GM21447 (cell line): ENCODE measurements around the gene SYT7.

Experiments used
- ATAC-seq: cut with Tn5 transposase; IDR thresholded peaks from one replicate; pipeline ENCODE4 v1.9.1; 2021; ENCODE audit not compliant: unreplicated experiment

The SYT7 gene

DNA sequence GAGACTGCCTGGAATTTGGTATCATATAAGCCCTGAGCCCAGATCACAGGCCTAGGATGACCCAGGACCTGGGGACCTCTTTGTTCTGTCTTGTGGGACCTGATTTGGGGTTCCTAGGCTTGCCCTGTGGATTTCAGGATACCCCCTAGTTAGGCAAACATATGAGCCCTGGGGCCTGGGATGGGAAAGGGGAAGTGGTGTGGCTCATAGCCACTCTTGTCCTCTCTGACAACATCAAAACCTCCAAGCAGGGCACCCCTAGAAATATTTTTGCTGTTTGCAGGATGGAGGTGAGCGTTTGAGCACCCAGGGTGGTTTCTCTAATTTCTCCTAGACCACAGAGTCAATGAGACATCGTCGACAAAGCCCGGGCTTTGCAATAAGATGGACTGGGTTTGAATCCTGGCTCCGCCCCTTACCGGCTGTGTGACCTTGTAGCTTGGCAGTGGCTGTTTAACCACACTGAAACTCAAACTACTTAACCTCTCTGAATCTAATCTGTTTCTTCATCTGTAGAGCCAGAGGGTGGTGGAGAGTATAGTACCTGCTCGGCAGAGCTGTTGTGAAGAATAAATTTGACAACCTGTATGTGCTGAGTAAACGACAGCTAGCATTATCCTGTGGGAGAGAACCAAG lies 77.6 kb downstream of the SYT7 start:
- no peak for ATAC-seq

GRCh38 chr11:61502522-61502921 lies 78.4 kb downstream of the SYT7 start:
- no peak for ATAC-seq

GRCh38 chr11:61499816-61500491 lies 80.9 kb downstream of the SYT7 start:
- no peak for ATAC-seq

- no peak for ATAC-seq
Observed at GRCh38 chr11:61498767-61499341, 82.0 kb downstream of the SYT7 start.

- ATAC-seq = no peak
Observed at GRCh38 chr11:61497876-61498275, 83.0 kb downstream of the SYT7 start.

DNA sequence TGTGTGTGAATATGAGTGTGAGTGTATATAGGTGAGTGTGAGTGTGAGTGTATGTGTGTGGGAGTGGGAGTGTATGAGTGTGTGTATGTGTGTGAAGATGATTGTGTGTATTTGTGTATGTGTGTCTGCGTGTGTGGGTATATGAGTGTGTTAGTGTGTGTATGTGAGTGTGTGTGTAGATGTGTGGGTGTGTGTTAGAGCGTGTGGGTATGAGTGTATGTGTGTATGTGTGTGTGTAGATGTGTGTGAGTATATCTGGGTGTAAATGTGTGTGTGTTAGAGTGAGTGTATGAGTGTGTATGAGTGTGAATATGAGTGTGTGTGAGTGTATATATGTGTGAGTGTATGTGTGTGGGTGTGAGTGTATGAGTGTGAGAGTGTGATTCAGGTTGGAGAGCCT lies 83.4 kb downstream of the SYT7 start:
- no peak for ATAC-seq

- no peak for ATAC-seq
Observed at GRCh38 chr11:61496602-61497400, 84.1 kb downstream of the SYT7 start.

- no peak for ATAC-seq
Observed at GRCh38 chr11:61495801-61496601, 84.9 kb downstream of the SYT7 start.

DNA sequence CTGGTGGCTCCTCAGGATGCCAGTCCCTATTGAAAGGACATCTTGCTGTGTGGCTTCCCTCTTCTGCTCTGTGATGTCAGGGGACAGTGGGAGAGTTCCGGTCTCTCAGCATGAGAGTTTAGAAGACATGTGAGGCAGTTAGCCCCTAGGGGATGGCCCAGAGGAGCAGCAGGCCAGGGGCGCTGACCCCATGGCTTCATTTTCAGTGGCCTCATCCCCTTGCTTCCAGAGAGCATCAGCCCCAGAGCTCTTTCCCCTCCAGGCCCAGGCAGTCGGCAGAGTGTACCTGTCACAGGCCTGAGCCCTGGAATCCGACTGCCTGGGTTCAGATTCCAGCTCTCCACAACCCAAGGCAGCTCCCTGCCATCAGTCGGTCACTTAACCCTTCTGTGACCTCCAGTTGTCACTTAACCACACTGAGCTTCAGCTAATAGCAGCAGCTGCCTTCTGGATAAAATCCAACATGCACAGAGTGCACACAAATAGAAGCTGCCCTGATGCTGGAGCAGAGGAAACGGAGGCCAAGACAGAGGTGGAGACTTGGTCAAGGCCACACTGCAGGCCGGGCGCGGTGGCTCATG lies 86.4 kb downstream of the SYT7 start:
- ATAC-seq = no peak

DNA sequence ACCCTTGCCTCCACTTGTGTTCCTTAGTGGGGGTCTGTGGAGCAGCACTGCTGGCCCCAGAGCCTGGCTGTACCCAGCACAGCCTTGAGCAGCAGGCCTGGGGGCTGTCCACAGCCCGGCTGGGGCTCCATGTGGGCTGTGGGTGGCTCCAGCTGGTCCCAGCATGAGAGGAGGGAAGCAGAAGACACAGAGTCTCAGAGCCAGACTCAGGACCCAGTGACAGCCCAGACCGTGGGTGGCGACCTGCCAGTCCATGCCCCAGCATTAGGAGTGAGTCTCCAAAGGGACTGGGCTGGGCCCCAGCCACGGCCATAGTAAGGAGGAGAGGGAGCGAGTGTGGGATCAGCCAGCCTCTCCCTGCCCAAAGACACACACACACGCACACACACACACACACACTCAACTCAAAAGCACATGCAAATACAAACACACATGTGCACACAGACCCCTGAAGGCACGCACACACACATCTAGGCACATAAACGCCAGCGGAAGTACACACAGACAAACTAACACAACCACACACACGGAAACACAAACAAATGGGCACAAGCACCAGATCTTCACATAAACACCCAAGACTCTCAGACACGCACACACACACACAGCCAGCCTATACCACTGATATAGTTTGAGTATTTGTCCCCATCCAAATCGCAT lies 89.0 kb downstream of the SYT7 start:
- ATAC-seq = no peak

DNA sequence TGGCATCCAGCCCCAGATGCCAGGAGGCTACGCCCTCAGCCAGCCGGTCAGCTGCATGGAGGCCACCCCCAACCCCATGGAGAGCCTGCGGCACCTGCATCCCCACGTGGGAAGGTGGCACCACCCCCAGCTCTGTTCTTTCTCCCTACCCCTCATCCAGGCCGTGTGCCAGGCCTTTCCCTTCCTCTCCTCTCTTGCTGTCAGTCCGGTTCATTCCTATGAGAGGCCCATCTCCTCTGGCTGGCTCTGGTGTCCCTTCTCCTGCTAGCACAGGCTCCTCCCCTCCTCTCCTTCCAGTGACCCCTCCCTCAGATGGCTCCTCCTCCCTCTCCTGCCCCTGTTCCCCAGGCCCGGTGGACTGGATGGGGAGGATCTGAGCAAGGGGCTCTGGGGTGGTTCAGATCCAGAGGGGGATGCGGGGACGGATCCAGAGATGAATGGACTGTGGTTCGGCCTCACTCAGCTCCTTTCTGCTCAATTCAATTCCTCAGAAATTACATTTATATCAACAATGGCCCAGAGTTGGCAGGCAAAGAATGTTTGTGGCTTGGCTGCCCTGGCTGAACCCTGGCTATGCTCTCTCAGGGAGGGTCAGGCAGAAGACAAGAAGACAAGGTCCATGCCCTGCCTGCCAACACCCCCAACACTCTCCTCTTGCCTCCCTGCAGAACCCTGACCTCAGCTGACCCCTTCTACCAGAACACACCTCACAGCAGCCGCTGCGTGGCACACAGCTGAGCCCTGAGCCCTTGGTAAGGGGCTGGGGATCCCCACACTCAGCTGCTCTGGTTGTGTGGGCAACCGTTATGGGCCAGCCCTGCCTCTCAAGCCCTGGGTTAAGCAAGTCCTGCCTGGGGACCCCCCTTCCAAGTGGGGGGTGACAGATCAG lies 90.8 kb downstream of the SYT7 start:
- ATAC-seq = no peak

GRCh38 chr11:61488651-61489291 lies 92.1 kb downstream of the SYT7 start:
- ATAC-seq = no peak

- ATAC-seq = no peak
Observed at GRCh38 chr11:61487342-61488025, 93.4 kb downstream of the SYT7 start.

DNA sequence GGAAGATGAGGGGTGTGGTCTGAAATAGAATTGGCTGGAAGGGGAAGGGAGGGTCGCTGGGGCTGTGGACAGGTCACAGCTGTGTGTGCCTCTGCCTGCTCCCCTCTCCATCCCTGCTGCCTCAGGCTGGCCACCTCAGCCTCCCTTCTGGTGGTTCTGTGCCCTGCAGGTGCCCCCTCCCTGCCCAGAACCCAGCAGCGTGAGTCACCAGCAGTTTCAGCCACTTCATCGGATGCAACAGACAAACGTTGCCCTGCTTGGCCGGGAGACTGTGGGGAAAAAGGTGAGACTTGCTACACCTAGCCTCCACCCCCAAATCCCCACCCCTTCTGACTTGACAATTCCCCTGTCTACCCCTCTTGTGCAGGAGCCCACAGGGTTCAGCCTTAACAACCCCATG lies 94.1 kb downstream of the SYT7 start:
- ATAC-seq = no peak

DNA sequence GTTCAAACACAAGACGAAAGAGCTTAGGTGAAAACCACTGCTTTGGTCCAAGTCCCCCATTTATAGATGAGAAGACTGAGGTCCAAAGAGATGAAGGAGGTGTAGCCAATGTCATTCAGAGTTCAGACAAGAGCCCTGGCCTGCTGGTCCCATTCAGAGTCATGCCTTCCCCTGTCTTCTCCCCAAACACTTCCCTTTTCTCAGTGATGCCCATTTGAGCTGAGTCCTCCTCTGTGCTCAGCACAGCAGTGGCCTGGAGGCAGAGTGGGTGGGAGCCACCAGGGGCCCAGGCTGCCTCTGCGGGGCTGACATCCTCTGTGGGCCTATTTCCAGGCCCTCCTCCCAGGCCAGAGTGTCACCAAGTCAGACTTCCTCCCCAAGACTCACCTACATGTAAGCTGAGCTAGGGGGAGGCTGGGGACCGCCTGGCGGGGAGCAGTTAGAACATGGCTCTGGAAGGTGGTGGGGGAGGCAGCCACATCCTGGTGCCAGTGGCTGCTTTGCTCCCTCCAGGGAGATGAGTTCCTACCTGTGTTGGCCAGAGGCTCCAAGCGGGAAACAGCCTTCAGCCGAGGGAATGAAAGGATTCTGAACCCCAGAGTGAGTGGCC lies 94.8 kb downstream of the SYT7 start:
- no peak for ATAC-seq

GRCh38 chr11:61485080-61485479 lies 95.8 kb downstream of the SYT7 start:
- no peak for ATAC-seq

DNA sequence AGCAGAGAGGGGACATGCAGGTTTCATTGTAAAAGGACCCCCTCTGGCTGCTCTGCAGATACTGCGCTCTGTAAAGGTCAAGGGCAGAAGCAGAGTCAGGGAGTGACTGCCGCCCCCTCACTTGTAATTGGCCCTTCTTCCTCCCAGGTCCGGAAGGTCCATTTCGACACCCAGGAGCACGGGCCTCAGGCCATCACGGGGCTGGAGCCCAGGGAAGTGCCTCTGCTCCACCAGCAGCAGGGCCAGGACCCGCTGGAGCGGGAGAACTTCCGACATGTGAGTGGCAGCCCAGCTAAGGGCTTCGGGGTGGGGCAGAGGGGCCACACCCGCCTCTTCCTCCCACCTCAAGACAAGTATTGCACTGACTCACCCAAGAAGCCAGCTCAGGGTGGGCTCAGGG lies 96.3 kb downstream of the SYT7 start:
- no peak for ATAC-seq

- no peak for ATAC-seq
Observed at GRCh38 chr11:61482513-61482912, 98.4 kb downstream of the SYT7 start.
